DND-41 (cell line): ENCODE measurements around the gene FAF1.

ENCODE experiments used
- EZH2 ChIP-seq: IDR thresholded peaks from 3 replicates; pipeline ENCODE4 v1.6.1; 2012; ENCODE audit warnings: borderline replicate concordance, low read depth, mild to moderate bottlenecking, moderate library complexity, low read length, inconsistent platforms; ENCODE audit not compliant: severe bottlenecking
- TF ChIP-seq, protein P1 (sequence below): IDR thresholded peaks from 2 replicates; pipeline ENCODE4 v1.5.1; 2012; ENCODE audit warnings: borderline replicate concordance, low read length, moderate library complexity, mild to moderate bottlenecking; ENCODE audit not compliant: poor library complexity, severe bottlenecking; ENCODE audit errors: extremely low read depth

DNA sequence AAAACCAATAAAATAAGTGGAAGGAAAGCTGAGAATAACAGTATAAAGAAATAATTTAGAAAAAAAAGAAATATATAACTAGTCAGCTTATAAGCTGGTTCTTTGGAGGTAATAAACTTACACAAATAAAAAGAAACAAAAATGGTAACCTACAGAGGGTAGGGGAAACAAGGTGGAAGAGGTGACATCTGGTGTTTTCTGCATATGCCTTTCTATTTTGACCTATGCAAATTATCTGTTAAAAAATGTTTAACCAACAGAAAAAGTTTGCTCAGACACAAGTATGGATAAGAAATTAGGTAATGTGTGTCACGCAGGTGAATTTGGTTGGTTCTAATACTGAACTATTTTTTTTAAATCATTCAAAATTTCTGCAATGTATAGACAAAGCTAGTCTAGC lies 483.3 kb downstream of the FAF1 start:
- TF ChIP-seq, protein P1, sequence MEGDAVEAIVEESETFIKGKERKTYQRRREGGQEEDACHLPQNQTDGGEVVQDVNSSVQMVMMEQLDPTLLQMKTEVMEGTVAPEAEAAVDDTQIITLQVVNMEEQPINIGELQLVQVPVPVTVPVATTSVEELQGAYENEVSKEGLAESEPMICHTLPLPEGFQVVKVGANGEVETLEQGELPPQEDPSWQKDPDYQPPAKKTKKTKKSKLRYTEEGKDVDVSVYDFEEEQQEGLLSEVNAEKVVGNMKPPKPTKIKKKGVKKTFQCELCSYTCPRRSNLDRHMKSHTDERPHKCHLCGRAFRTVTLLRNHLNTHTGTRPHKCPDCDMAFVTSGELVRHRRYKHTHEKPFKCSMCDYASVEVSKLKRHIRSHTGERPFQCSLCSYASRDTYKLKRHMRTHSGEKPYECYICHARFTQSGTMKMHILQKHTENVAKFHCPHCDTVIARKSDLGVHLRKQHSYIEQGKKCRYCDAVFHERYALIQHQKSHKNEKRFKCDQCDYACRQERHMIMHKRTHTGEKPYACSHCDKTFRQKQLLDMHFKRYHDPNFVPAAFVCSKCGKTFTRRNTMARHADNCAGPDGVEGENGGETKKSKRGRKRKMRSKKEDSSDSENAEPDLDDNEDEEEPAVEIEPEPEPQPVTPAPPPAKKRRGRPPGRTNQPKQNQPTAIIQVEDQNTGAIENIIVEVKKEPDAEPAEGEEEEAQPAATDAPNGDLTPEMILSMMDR, result no peak
- no peak for TF ChIP-seq EZH2
